Endometrial microvascular endothelial cells (primary cell): ENCODE data around the gene CDC42EP5. TPM values are rescaled to one million over a fixed set of nuclear protein-coding genes. Genes with fewer than 3 reads are reported as not detected.

Experiments
- in situ Hi-C: cut with HindIII; loops from 2 replicates; pipeline ENCODE4 v1.10.0; 2017; ENCODE audit warnings: low sequenced_read_pairs, low pct_unique_long_range_greater_than_20kb; ENCODE audit errors: inconsistent ontology term
- total RNA-seq: library from RNA; depleted of rRNA; stranded (reverse); fragments of >200 nt; gene quantifications from one replicate; pipeline ENCODE4 v1.2.3, GENCODE V29; 2015; ENCODE audit errors: inconsistent ontology term

The CDC42EP5 gene
- total RNA-seq, 1 donor from 2014 or later: 19.9 TPM

DNA sequence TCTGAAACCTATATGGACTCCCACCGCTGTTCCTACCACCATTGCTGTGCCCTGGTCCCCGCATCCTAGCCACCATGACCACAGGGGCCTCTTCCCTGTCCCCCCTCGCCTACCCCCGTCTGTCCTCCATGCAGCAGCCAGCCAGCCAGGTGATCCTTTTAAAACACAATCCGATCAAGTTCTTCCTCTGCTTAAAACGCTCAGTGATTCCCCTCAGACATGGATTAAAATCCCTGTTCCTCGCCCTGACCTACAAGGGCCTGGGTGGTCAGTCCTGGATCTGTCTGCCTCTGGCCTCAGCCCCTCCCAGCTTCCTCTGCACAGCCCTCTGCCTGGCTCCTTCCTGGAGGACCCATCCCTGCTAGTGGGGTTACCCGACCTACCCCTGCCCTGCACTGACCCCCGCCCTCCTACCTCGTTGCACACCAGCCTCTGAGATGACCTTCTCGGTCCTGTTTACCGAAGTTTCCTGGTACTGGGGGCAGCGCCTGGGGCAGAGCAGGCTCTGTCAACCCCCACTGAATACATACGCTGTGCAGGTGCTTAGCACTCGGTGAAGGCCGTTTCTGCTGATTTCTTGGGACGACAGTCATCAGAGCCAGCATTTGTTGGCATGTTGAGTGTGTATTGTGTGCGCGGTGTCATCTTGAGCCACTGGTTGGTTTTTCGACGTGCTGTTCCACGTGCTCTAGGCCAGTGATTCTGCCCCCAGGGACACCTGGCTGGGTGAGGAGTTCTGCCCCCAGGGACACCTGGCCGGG lies 38.8 kb downstream of the CDC42EP5 start:
- in situ Hi-C loops: no loop called here

DNA sequence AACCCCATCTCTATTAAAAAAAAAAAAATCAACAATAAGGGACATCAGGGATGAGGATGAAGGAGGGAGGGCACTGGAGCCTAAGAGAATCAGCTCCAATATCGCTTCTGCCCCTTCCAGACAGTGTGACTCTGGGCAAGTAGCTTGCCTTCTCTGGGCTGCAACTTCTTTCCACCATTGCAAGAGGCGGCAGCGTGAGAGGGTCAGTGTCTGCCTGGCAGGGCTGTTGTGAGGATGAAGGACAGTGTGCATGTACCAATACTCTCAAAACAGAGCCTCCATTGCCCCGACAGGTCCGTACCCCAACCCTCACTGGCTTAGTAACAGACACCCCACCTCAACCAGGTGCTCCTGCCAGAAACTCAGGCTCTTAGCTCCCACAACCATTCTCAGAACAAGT lies 39.4 kb downstream of the CDC42EP5 start:
- in situ Hi-C loops: no loop called here

DNA sequence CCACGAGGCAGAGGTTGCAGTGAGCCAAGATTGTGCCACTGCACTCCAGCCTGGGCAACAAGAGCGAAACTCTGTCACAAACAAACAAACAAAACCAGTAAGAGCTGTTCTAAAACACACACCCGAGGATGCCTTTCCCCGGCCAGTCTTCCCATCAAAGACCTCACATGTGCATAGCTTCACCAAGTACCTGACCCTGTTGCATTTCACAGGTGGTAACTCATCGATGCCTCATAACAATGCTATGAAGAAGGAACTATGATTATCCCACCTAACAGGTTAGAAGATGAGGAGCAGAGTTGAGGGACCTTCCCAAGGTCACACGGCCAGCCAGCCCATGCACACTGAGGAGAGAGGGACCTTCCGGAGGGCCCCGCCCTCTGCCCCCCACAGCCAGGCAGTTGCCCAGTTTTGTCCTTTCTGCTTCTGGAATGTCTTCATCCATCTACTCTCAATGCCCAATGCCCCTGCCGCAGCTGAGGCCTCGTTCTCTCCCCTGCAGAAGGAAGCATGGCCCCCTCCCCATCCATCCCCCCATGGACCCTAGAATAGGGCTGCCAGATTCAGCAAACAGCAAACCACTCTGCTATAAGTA lies 40.9 kb downstream of the CDC42EP5 start:
- in situ Hi-C loops: no loop called here

DNA sequence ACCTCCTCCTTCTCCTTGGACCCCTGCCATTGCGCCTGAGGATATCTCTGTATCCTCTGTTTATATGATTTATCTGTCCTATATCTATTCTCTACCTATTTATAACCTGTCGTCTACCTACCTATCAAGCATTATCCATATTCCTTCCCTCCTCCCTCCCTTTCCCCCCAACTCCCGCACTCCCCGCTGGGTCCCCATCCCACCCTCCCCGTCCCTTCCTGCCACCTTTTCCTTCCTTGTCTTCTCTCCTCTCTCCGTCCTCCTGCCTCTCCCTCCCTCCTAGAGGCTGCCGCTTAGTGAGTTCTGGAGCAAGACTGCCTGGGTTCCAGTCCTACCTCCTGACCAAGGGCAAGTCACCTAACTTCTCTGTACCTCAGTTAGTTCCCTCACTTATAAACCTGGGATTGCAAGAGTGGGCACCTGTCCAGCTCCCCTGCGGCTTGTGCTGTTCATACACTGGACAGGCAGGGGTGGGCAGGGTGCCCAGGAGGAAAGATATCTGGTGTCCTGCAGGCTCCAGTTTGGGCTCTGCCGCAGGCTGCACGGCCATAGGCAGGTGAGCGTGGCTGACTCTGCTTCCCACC lies 41.7 kb downstream of the CDC42EP5 start:
- in situ Hi-C loops: no loop called here

DNA sequence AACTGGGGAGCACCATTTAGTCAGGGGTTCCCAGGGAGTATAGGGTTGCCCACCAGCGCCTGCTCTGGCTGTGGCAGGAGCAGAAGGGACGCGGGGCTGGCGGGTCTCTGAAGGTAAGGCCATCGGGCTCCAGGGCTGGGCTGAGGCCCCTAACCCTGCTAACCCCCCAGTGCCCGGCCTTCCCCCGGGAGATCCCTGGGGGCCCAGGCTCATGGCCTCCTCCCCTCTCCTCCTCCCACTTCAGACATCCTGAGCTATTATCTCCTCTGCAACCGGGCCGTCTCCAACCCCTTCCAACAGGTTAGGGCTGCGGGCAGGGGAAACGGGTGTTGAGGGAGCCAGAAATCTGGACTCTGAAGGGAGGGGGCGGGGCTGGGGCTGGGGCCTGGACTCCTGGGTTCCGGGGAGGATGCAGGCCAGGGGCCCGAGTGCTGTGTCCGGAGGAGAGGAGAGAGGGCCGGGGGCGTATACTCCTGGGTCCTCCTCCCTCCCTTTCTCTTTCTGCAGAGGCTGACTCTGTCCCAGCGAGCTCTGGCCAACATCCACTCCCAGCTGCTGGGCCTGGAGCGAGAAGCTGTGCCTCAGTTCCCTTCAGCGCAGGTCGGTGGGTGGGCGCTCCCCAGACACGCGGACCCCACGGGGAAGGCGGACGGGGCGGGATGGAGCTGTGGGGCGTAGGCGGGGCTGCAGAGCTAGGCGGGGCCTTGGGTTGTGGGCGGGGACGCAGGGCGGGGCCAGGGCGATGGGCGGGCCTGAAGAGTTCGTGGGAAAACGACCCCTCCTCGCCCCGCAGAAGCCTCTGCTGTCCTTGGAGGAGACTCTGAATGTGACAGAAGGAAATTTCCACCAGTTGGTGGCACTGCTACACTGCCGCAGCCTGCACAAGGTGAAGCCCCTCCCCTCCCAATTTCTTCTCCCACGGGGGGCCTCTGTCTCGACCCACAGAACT lies 42.5 kb downstream of the CDC42EP5 start:
- in situ Hi-C loops: no loop called here

DNA sequence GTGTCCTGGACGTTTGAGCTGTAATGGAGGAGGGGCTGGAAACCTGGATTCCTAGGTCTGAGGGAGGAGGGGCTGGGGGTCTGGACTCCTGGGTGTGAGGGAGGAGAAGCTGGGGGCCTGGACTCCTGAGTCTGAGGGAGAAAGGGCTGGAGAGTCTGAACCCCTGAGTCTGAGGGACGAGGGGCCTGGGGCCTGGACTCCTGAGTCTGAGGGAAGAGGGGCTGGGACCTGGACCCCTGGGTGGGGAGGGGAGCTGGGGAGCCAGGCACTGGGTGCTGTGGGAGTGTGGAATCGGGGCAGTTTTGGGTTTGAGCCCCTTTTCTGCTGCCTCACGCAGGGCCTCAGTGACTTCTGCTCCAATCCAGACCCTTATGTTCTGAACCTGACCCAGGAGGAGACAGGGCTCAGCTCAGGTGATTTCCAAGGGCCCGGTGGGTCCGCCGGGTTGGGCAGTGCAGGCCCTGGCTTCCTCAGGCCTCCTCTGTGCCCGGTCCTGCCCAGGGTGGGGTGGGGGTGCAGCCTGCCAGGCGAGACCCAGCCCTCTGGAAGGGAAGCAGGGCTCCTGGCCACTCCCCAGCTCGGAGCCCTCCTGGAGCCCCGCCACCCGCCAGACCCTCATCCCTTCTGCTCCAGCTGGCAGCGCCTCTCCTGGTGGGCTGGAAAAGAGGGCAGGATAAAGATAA lies 43.4 kb downstream of the CDC42EP5 start:
- in situ Hi-C loops: no loop called here

- in situ Hi-C loops: no loop called here
Observed at GRCh38 chr19:54429176-54429495, 44.0 kb downstream of the CDC42EP5 start.

GRCh38 chr19:54428323-54429175 lies 44.5 kb downstream of the CDC42EP5 start:
- in situ Hi-C loops: no loop called here

DNA sequence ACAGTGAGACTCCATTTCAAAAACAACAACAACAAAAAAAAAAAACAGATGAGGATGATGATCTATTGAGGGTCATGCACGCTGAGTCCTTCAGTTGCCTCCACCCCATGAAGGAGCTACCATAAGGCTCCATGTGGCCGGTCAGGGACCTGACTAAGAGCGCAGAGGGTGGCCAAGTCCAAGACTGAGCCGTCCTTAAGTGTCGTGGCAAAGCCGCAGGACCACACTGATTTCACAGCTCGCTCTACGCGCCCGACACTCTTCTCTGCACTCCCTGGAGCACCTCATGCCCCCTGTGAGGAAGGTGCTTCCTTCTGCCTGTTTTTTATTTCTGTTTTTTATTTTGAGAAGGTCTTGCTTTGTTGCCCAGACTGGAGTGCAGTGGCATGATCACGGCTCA lies 45.5 kb downstream of the CDC42EP5 start:
- in situ Hi-C loops: no loop called here

DNA sequence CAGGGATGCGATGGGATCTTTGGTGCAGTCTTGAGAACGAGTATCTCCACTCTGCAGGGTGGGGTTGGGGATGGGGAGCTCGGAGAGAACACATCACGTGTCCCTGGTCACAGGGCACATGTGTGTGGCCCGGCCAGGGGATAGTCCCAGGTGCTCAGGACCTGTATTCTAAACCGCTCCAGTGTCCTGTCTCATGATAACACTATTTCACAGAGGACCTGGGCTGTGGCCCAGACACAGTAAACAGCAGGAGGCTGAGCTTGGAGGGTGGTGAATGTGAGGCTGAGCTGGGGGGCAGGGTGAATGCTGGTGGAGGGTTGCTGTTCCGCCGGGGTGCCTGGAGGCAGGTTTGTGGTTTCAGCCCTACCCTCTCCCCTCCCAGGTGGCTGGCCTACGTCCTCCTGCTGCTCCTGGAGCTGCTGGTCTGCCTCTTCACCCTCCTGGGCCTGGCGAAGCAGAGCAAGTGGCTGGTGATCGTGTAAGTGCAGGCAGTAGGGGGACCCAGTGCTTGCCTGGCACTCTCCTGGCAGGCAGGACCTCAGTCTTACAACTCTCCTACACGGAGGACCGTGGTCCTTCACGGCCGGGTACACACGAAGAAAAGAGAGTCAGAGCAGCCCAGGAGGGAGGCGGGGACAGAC lies 46.7 kb downstream of the CDC42EP5 start:
- in situ Hi-C loops: no loop called here

DNA sequence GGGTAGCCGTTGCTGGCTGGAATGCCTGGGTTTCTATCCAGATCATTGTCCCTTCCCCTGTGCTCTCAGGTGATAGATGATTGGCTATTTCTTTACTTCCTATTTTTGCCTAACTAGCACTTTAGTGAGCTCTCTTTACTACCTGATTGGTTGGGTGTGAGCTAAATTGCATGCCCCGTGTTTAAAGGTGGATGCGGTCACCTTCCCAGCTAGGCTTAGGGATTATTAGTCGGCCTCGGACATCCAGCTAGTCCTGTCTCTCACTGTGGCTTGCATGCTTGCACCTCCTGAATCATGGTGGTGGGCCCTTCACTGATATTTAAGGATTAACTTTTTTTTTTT lies 47.7 kb downstream of the CDC42EP5 start:
- in situ Hi-C loops: no loop called here

DNA sequence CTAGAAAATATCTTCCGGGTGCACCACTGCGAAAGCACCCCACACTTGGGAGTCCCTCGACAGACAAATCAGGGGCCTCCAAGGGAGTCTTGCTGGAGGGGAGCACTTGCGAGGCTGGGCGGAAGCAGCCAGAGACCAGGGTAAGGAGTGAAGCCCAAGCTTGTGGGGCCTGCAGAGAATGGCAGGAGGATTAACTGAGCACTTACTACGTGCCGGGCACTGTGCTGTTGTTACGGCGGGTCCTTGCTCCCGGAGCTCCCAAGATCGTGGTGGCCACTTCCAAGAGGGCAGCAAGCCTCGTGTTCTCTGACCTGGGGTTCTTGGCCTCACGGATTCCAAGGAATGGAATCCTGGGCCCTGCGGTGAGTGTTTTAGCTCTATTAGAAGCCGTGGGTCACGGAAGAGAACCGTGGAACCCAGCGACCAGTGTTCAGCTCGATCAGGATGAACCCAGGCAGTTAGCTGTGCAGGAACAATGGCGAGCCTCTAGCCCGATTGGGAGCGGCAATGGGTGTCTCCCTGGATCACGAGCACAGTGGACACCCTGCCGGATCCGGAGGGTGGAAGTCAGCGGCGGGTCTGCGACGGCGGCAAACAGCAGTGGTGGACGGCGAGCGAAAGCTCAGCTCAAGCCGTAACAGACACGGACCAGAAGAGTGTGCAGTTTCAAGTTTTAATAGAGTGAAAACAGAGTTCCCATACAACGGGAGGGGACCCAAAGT lies 48.3 kb downstream of the CDC42EP5 start:
- in situ Hi-C loops: no loop called here

- in situ Hi-C loops: no loop called here
Observed at GRCh38 chr19:54424201-54424600, 48.9 kb downstream of the CDC42EP5 start.

DNA sequence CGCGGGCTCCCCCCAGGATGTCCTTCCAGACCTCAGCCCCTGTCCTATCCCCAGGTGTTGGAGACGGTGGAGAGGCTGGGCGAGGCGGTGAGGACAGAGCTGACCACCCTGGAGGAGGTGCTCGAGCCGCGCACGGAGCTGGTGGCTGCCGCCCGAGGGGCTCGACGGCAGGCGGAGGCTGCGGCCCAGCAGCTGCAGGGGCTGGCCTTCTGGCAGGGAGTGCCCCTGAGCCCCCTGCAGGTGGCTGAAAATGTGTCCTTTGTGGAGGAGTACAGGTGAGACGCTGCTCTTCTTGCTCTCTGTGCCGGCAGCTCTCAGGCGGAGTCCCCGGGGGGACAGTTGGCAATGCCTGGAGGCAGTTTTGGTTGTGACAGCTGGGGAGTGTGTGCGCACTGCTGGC lies 51.0 kb downstream of the CDC42EP5 start:
- in situ Hi-C loops: no loop called here

- in situ Hi-C loops: no loop called here
Observed at GRCh38 chr19:54421521-54421920, 51.6 kb downstream of the CDC42EP5 start.

DNA sequence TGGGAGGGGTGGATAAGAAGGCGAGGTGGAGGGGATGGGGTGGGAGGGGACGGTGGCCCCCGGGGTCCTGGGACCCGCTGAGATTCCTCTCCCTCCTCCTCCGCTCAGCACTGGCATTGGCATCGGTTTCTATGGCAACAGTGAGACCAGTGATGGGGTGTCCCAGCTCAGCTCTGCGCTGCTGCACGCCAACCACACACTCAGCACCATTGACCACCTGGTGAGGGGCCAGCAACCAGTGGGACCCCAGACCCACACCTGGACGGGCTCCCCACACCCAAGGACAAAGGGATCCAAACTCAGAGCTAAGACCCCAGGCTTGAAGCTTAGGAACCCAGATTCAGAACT lies 52.0 kb downstream of the CDC42EP5 start:
- in situ Hi-C loops: no loop called here
